Motor neuron (in vitro differentiated cells): ENCODE data around the gene TPP2. TPM values are rescaled to one million over a fixed set of nuclear protein-coding genes. Genes with fewer than 3 reads are reported as not detected.
A peak's percentile ranks its signal among the peaks of the same experiment; 100 is the strongest.

ENCODE experiments used
- ATAC-seq, 8 experiments: fragments of 200-7000 bp; cut with Tn5 transposase; replicated peaks in 6 of 8; 2 replicates each; pipeline ENCODE4 v1.8.0; 2021; ENCODE audit warnings: mild to moderate bottlenecking in 8 of 8, moderate library complexity in 8 of 8
- H3K27ac ChIP-seq, 2 donors: fragments of 250-450 bp; sonication (Bioruptor Pico); 2 replicates each; pipeline ENCODE4 v1.9.0; 2021; ENCODE audit warnings: antibody characterized with exemption in 2 of 2, mild to moderate bottlenecking in 2 of 2, moderate library complexity in 1 of 2
- H3K4me1 ChIP-seq, 2 donors: fragments of 250-450 bp; sonication (Bioruptor Pico); replicated peaks in 1 of 2; 2 replicates each; pipeline ENCODE4 v1.6.1; 2021; ENCODE audit warnings: antibody characterized with exemption in 2 of 2, mild to moderate bottlenecking in 2 of 2, moderate library complexity in 1 of 2
- H3K4me3 ChIP-seq, 5 donors: fragments of 250-450 bp; sonication (Bioruptor Pico); 2 replicates each; pipeline ENCODE4 v1.9.0; 2021; ENCODE audit warnings: antibody characterized with exemption in 5 of 5, mild to moderate bottlenecking in 5 of 5, moderate library complexity in 4 of 5
- WGBS, 10 experiments: fragments of 450-650 bp; shearing (Covaris generic); methylation state at CpG; one replicate each; pipeline ENCODE4 v1.0.0; 2022; 5-methylcytosine and 5-hydroxymethylcytosine counted together
- in situ Hi-C, 9 experiments: fragments of 400-800 bp; cut with MboI; loops; one replicate each; pipeline ENCODE4 v1.15.0; 2021; ENCODE audit warnings: low sequenced_read_pairs in 9 of 9, low pct_unique_long_range_greater_than_20kb in 2 of 9; ENCODE audit not compliant: unreplicated experiment in 9 of 9
- total RNA-seq, 8 experiments: library from RNA; unstranded; fragments of 300-600 nt; gene quantifications; 2 replicates each; pipeline versions ENCODE4 v1.2.3 to v1.2.4, GENCODE V29; 2022

Gene TPP2
- total RNA-seq, 8 experiments from 2014 or later, result 22.0 to 70.8 (median 38.0) TPM

GRCh38 chr13:102702965-102703725 lies 106.4 kb downstream of the TPP2 start:
- in situ Hi-C loops, result no loop called here
- WGBS, 10 experiments, result 20 to 87% (median 57%) methylated on average over 1 to 8 of the region's 8 CpGs; no CpG with 5 or more reads in 1 of the 10 experiments

GRCh38 chr13:102703726-102704035 lies 106.9 kb downstream of the TPP2 start:
- Histone ChIP-seq H3K4me3 (no peak overlapping the region), H3K27ac (no peak overlapping the region), H3K4me1 (no peaks in the 10 kb centered on the region)
- no peak for ATAC-seq
- in situ Hi-C loops, result no loop called here

More at GRCh38 chr13:102702965-102703725, 106.4 kb downstream of the TPP2 start:
- Histone ChIP-seq H3K27ac (no peak overlapping the region), H3K4me3 (no peak overlapping the region), H3K4me1 (no peaks in the 10 kb centered on the region)
- no peak for ATAC-seq

GRCh38 chr13:102704238-102705058 lies 107.7 kb downstream of the TPP2 start:
- no peak overlapping the region for H3K4me3 ChIP-seq
- no peak for ATAC-seq
- no peak overlapping the region for H3K27ac ChIP-seq
- no peaks in the 10 kb centered on the region for H3K4me1 ChIP-seq
- 45 to 96% (median 85%) methylated on average over 1 to 6 of the region's 6 CpGs for WGBS, 10 experiments
- in situ Hi-C loops, result no loop called here

- ATAC-seq, result peak in 6 of 8 experiments; percentile 27 to 93 (median 69)
- H3K4me3 ChIP-seq, result no peak overlapping the region
- in situ Hi-C loops, result no loop called here
- H3K4me1 ChIP-seq, result no peaks in the 10 kb centered on the region
- no peak overlapping the region for H3K27ac ChIP-seq
- 0 to 100% (median 62%) methylated on average over 1 to 4 of the region's 4 CpGs for WGBS, 10 experiments
Measured at GRCh38 chr13:102707467-102707866, 110.7 kb downstream of the TPP2 start.

GRCh38 chr13:102708211-102708610 lies 111.4 kb downstream of the TPP2 start:
- H3K4me3 ChIP-seq, result no peak overlapping the region
- in situ Hi-C loops, result no loop called here
- 8 to 89% (median 64%) methylated on average over 1 to 2 of the region's 2 CpGs for WGBS, 10 experiments
- no peak overlapping the region for H3K27ac ChIP-seq
- no peak for ATAC-seq
- no peaks in the 10 kb centered on the region for H3K4me1 ChIP-seq

- H3K27ac ChIP-seq, result no peak overlapping the region
- no peak for ATAC-seq
- 13 to 90% (median 60%) methylated on average over 1 to 2 of the region's 2 CpGs; no CpG with 5 or more reads in 4 of the 10 experiments for WGBS, 10 experiments
- H3K4me3 ChIP-seq, result no peak overlapping the region
- in situ Hi-C loops, result no loop called here
- no peaks in the 10 kb centered on the region for H3K4me1 ChIP-seq
Measured at GRCh38 chr13:102708991-102709390, 112.2 kb downstream of the TPP2 start.

GRCh38 chr13:102709536-102709935 lies 112.8 kb downstream of the TPP2 start:
- in situ Hi-C loops, result no loop called here
- no peak overlapping the region for H3K4me3 ChIP-seq
- no peak overlapping the region for H3K27ac ChIP-seq
- no peaks in the 10 kb centered on the region for H3K4me1 ChIP-seq
- no peak for ATAC-seq

- Histone ChIP-seq H3K27ac (no peak overlapping the region), H3K4me3 (no peak overlapping the region), H3K4me1 (no peaks in the 10 kb centered on the region)
- no peak for ATAC-seq
- 0 to 100% (median 61%) methylated on average over 1 to 7 of the region's 9 CpGs; no CpG with 5 or more reads in 4 of the 10 experiments for WGBS, 10 experiments
- in situ Hi-C loops, result no loop called here
Measured at GRCh38 chr13:102710261-102710679, 113.5 kb downstream of the TPP2 start.

GRCh38 chr13:102715447-102715846 lies 118.7 kb downstream of the TPP2 start:
- WGBS, 10 experiments, result 0 to 40% (median 13%) methylated on average over 1 of the region's 1 CpG; no CpG with 5 or more reads in 1 of the 10 experiments
- no peak for ATAC-seq
- Histone ChIP-seq H3K4me1 (no peaks in the 10 kb centered on the region), H3K27ac (no peak overlapping the region), H3K4me3 (no peak overlapping the region)
- in situ Hi-C loops, result no loop called here

- 22 to 84% (median 63%) methylated on average over 1 to 2 of the region's 2 CpGs; no CpG with 5 or more reads in 5 of the 10 experiments for WGBS, 10 experiments
Measured at GRCh38 chr13:102718746-102719145, 122.0 kb downstream of the TPP2 start.

GRCh38 chr13:102721800-102722231 lies 125.0 kb downstream of the TPP2 start:
- peak in 2 of 8 experiments; percentile 34 to 36 for ATAC-seq
- in situ Hi-C loops, result no loop called here
- Histone ChIP-seq H3K4me3 (no peak overlapping the region), H3K27ac (no peak overlapping the region), H3K4me1 (no peaks in the 10 kb centered on the region)
- WGBS, 10 experiments, result 0 to 100% (median 25%) methylated on average over 1 of the region's 1 CpG; no CpG with 5 or more reads in 6 of the 10 experiments

More at GRCh38 chr13:102718746-102719145, 122.0 kb downstream of the TPP2 start:
- H3K27ac ChIP-seq, result no peak overlapping the region
- no peak overlapping the region for H3K4me3 ChIP-seq
- in situ Hi-C loops, result no loop called here
- H3K4me1 ChIP-seq, result no peaks in the 10 kb centered on the region
- no peak for ATAC-seq

GRCh38 chr13:102724923-102725322 lies 128.1 kb downstream of the TPP2 start:
- ATAC-seq, result peak in 3 of 8 experiments; percentile 91 to 95 (median 92)
- no peak overlapping the region for H3K27ac ChIP-seq
- no peaks in the 10 kb centered on the region for H3K4me1 ChIP-seq
- in situ Hi-C loops, result no loop called here
- no peak overlapping the region for H3K4me3 ChIP-seq
- WGBS, 10 experiments, result 20 to 100% (median 76%) methylated on average over 1 to 6 of the region's 6 CpGs

- peak in 1 of 8 experiments; percentile 24 for ATAC-seq
- Histone ChIP-seq H3K4me1 (no peaks in the 10 kb centered on the region), H3K27ac (no peak overlapping the region), H3K4me3 (no peak overlapping the region)
- WGBS, 10 experiments, result 0 to 96% (median 80%) methylated on average over 1 to 2 of the region's 2 CpGs; no CpG with 5 or more reads in 1 of the 10 experiments
- in situ Hi-C loops, result no loop called here
Measured at GRCh38 chr13:102726430-102726829, 129.6 kb downstream of the TPP2 start.
